GM18507 (cell line): ENCODE data around the gene CARD6.
A peak's percentile ranks its signal among the peaks of the same experiment; 100 is the strongest.
"Not testable (repeated sequence)": the region's sequence is repeated elsewhere in the genome, so short reads cannot be mapped to it uniquely, and the experiment has no call there.

Source experiments
- DNase-seq: peaks from one replicate; pipeline ENCODE4 v3.0.0; 2011; ENCODE audit warnings: low read depth; ENCODE audit not compliant: insufficient read length; ENCODE audit errors: extremely low spot score
- FAIRE-seq: peaks from 2 replicates; lab custom pipeline; 2011; peaks lifted over from hg19 to GRCh38; lab: Jason Lieb, UNC

The CARD6 gene

GRCh38 chr5:40841068-40841805 lies at the start of gene CARD6:
CARD6 (plus strand) TSS chr5:40841367; CDS start chr5:40841383, 16 bp downstream.
- DNase-seq (no peak), FAIRE-seq (peak; percentile 31)

- FAIRE-seq (no peak), DNase-seq (no peak)
Measured at GRCh38 chr5:40791715-40792139, 49.4 kb upstream of the CARD6 start.

GRCh38 chr5:40792691-40793090 lies 48.5 kb upstream of the CARD6 start:
- not testable (repeated sequence) for FAIRE-seq, DNase-seq

- not testable (repeated sequence) for DNase-seq, FAIRE-seq
Measured at GRCh38 chr5:40794340-40794739, 46.8 kb upstream of the CARD6 start.

- FAIRE-seq, DNase-seq: not testable (repeated sequence)
Measured at GRCh38 chr5:40794877-40795276, 46.3 kb upstream of the CARD6 start.

- DNase-seq (no peak), FAIRE-seq (no peak)
Measured at GRCh38 chr5:40796487-40796889, 44.7 kb upstream of the CARD6 start.

GRCh38 chr5:40797273-40798011 lies 43.7 kb upstream of the CARD6 start:
- FAIRE-seq (peak; percentile 48), DNase-seq (peak; percentile 11)

- FAIRE-seq, result peak; percentile 74
- DNase-seq, result peak; percentile 77
Measured at GRCh38 chr5:40798012-40798800, 43.0 kb upstream of the CARD6 start, which contains the start of gene PRKAA1. PRKAA1 (minus strand) TSS chr5:40798374; CDS start chr5:40798189, 185 bp downstream.

GRCh38 chr5:40798801-40799210 lies 42.4 kb upstream of the CARD6 start:
- FAIRE-seq, result no peak
- DNase-seq, result no peak

GRCh38 chr5:40799258-40799657 lies 41.9 kb upstream of the CARD6 start:
- FAIRE-seq (no peak), DNase-seq (no peak)

GRCh38 chr5:40801771-40802562 lies 39.2 kb upstream of the CARD6 start:
- FAIRE-seq (no peak), DNase-seq (no peak)

GRCh38 chr5:40812125-40812524 lies 29.0 kb upstream of the CARD6 start:
- FAIRE-seq, result no peak
- no peak for DNase-seq

- FAIRE-seq (no peak), DNase-seq (no peak)
Measured at GRCh38 chr5:40813698-40814281, 27.4 kb upstream of the CARD6 start.

- FAIRE-seq (no peak), DNase-seq (no peak)
Measured at GRCh38 chr5:40823459-40823858, 17.7 kb upstream of the CARD6 start.

- not testable (repeated sequence) for FAIRE-seq, DNase-seq
Measured at GRCh38 chr5:40825461-40826043, 15.6 kb upstream of the CARD6 start.

- DNase-seq (no peak), FAIRE-seq (no peak)
Measured at GRCh38 chr5:40826489-40827187, 14.5 kb upstream of the CARD6 start.

GRCh38 chr5:40827188-40827977 lies 13.8 kb upstream of the CARD6 start:
- DNase-seq, result no peak
- no peak for FAIRE-seq
